Right cardiac atrium (tissue), 5 donors: ENCODE results near the gene GLRX. TPM values are rescaled to one million over a fixed set of nuclear protein-coding genes. Genes with fewer than 3 reads are reported as not detected.
"Not testable (repeated sequence)": the region's sequence is repeated elsewhere in the genome, so short reads cannot be mapped to it uniquely, and the experiment has no call there.

Source experiments
- ATAC-seq, 2 donors: fragments of 200-7000 bp; cut with Tn5 transposase; one replicate each; pipeline versions ENCODE4 v1.8.0 to v1.9.1; 2020; ENCODE audit warnings: moderate library complexity in 2 of 2, mild to moderate bottlenecking in 1 of 2
- DNase-seq, 3 donors: peaks; one replicate each; pipeline ENCODE4 v3.0.0-alpha.2; 2020
- H3K27ac ChIP-seq: one replicate; pipeline ENCODE4 v1.5.1; 2013; ENCODE audit warnings: mild to moderate bottlenecking, low read length, control low read depth, moderate library complexity
- H3K27me3 ChIP-seq: one replicate; pipeline ENCODE4 v1.6.1; 2013; ENCODE audit not compliant: control insufficient read depth, insufficient read depth
- H3K4me1 ChIP-seq: one replicate; pipeline ENCODE4 v1.6.1; 2013; ENCODE audit warnings: low read length; ENCODE audit not compliant: control insufficient read depth, insufficient read depth
- H3K4me3 ChIP-seq: one replicate; pipeline ENCODE4 v1.5.1; 2013; ENCODE audit warnings: low read length, control low read depth
- H3K9me3 ChIP-seq: one replicate; pipeline ENCODE4 v1.6.1; 2013; ENCODE audit warnings: low read length; ENCODE audit not compliant: control insufficient read depth
- WGBS: extraction: QIAGEN DNeasy Blood & Tissue Kit; methylation state at CpG from one replicate; pipeline ENCODE4 v1.1.7; 2013; 5-methylcytosine and 5-hydroxymethylcytosine counted together
- intact Hi-C, 4 donors: fragments of 100-400 bp; cut with DNase I; formaldehyde crosslinking; loops; one replicate each; pipeline versions ENCODE4 v1.11.0 to v1.14.0; 2022 to 2023
- polyA plus RNA-seq: library from polyadenylated mRNA; stranded (reverse); fragments of 200-250 nt; gene quantifications from one replicate; pipeline ENCODE4 v1.2.3, GENCODE V29; 2013
- total RNA-seq, 4 donors: library from RNA; stranded (reverse); fragmentation: NEBNext Ultra II Directional; extraction: Animal tissue kit (Norgen Biotek cat#: 25700); gene quantifications; one replicate each; pipeline ENCODE4 v1.2.1, GENCODE V29; 2021
- donor health status: healthy with polysubstance abuse.
- donor health status: DM: no; HTN: yes; CAD: no.
- donor health status: DM: no; HTN: no; CAD: no.
- donor health status: DM: no; HTN: yes; CAD: no; lungs with severe emphysema.
- donor health status: DM: yes; HTN: yes; CAD: no.

Gene GLRX
- total and polyA plus RNA-seq, 5 donors: 70.2 to 192 (median 83.0) TPM

DNA sequence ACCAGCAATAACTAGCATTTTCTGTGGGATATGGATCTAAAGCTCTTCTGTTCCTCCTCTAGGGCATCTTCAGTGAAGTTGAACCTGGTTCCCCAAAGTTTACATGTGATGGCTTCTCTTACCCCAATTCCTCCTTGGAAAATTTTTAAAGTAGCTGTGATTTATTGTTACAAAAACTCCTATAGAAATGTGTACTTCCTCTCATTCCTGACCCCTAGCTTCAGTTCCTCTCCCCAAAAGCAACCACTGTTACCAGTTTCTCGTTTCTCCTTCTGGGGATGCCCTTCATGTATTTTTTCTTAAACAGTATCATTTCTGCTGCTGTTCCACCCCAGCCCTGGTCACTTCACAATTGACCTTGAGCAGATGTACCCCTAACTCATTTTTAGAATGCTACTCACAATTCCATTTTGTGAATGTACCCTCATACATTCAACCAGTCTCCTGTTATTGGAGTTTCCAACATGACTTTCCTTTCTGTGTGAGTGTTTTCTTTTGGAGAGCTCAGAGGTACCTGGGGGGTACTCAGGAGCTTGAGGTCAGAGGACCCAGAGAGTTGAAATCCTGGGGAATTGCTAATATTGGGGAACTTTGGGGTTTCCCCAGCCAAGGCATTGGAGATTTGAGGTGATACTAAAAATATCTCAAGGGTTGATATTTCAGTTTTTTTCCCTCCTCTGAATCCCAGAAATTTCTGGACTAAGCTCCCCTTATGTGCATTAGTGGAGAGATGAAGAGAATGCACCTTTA lies 18.6 kb upstream of the GLRX start:
- DNase-seq (no peak), ATAC-seq (no peak)
- no peaks in the 10 kb centered on the region for H3K27me3 ChIP-seq
- H3K9me3 ChIP-seq: no peaks in the 10 kb centered on the region
- WGBS: 82% methylated on average over 1 of the region's 1 CpG
- H3K4me3 ChIP-seq: no peak overlapping the region
- no peak overlapping the region for H3K27ac ChIP-seq
- no peaks in the 10 kb centered on the region for H3K4me1 ChIP-seq
- intact Hi-C loops: loop anchor here in 1 of 4 donors (5.0 kb wide), 1 partner anchor 194 kb away; the partner anchor contains the start of gene RFESD

DNA sequence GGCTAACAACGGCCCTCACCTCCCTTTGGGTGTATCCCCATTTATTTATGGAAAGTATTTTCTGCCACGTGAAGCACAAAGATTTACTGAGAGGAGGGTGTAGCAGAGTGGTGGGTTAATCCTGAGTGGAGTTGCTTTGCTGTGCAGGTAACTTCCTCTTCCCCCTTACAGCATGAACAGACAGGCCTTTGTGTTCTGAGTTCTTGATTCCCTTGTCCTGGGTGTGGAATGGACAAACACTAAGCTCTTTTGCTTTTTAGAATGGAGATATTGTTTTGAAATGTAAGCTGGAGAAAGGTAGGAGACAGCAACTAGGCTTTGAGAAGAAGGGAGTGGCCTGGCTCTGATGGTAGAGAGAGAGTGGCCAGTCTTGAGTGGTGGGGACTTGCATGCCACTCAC lies 17.1 kb upstream of the GLRX start:
- no peak for DNase-seq
- 86% methylated on average over 2 of the region's 2 CpGs for WGBS
- Histone ChIP-seq H3K9me3 (no peaks in the 10 kb centered on the region), H3K27me3 (no peaks in the 10 kb centered on the region), H3K4me1 (peaks cover 3% of the 10 kb centered on the region), H3K4me3 (no peak overlapping the region), H3K27ac (no peak overlapping the region)
- ATAC-seq: no peak
- intact Hi-C loops: loop anchor here in 1 of 4 donors (5.0 kb wide), 1 partner anchor 192 kb away; the partner anchor contains the start of gene RFESD

DNA sequence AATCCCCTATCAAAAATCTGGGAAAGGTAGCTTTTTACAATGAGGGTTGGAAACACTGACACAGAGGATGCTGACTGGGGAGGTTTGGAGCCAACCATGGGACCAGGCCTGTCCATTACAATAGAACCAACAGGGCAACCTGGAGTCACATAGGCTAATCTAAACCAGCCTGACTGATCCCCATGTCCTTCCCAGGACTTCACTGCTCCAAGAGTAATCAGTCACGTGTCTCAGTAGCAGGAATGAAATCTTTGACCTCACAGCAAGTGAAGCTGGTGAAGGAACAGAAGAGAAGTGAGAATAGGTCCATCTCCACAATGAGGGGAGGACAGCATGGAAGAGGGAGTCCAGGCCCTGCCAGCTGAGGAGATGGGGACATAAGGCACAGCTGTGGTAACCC lies 16.0 kb upstream of the GLRX start:
- Histone ChIP-seq H3K9me3 (no peaks in the 10 kb centered on the region), H3K4me3 (no peak overlapping the region), H3K27ac (no peak overlapping the region), H3K27me3 (no peaks in the 10 kb centered on the region), H3K4me1 (peaks cover 3% of the 10 kb centered on the region)
- intact Hi-C loops: no loop called here
- 80% methylated on average over 1 of the region's 1 CpG for WGBS
- DNase-seq: no peak
- no peak for ATAC-seq

DNA sequence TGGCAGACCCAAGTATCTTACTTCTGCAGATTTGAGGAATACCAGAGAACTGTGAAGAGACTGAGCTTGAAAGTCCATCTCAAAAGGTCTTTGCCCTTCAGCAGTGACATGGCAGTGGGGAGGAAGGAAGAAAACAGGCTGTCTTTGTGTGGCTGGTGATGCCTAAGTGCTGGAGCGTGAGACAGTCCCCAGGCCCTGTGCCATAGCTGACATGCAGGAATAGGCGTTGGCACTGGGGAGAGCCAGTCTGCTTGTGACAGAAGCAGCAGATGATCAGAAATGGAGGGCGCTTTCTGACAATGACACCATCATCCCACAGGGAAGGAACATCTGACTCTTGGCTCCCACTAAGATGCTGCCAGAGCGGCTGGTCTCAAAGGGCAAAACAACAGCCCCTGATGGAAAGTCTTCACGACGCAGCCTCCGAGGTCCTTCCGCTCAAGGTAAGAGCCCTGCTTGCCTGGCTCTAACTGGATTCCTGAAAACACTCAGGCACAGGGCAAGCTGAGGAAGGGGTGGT lies 15.5 kb upstream of the GLRX start:
- 91% methylated on average over 8 of the region's 8 CpGs for WGBS
- no peak for DNase-seq
- H3K4me1 ChIP-seq: peaks cover 3% of the 10 kb centered on the region
- H3K27me3 ChIP-seq: no peaks in the 10 kb centered on the region
- no peak for ATAC-seq
- intact Hi-C loops: no loop called here
- no peak overlapping the region for H3K27ac ChIP-seq
- H3K9me3 ChIP-seq: no peaks in the 10 kb centered on the region
- no peak overlapping the region for H3K4me3 ChIP-seq

DNA sequence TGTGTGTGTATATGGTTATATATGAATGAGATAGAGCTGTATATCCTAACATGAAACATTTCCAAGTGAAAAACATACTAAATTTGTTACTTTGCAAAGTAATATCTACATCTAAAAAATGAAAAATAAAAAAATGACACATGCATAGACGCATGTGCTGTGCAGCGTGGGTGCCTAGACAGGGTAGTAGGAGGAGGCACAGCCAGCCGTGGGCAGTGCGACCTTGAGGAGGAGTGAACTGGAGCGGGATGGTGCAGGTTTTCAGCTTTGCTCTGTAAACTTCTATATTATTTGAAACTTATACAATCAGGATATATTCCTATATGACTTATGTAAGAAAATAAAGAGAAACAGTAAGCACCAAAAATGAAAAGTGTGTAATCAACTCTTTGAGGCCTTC lies 15.0 kb upstream of the GLRX start:
- peak overlapping the region; percentile 62 for H3K27ac ChIP-seq
- no peak for DNase-seq

DNA sequence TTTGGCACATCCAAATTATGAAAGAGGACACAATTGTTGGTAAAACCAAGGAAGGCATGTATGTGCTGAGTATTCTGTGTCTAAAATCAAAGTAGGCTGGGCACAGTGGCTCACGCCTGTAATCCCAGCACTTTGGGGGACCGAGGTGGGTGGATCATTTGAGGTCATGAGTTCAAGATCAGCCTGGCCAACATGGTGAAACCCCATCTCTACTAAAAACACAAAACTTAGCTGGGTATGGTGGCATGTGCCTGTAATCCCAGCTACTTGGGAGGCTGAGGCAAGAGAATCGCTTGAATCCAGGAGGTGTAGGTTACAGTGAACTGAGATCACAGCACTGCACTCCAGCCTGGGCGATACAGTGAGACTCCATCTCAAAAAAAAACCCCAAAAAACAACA lies 14.4 kb upstream of the GLRX start:
- intact Hi-C loops, H3K4me1 ChIP-seq: not testable (repeated sequence)

More for the DNA sequence above, 15.0 kb upstream of the GLRX start:
- Histone ChIP-seq H3K4me1 (peaks cover 3% of the 10 kb centered on the region), H3K27me3 (no peaks in the 10 kb centered on the region), H3K4me3 (no peak overlapping the region), H3K9me3 (no peaks in the 10 kb centered on the region)
- 97% methylated on average over 5 of the region's 5 CpGs for WGBS
- no peak for ATAC-seq
- intact Hi-C loops: no loop called here

DNA sequence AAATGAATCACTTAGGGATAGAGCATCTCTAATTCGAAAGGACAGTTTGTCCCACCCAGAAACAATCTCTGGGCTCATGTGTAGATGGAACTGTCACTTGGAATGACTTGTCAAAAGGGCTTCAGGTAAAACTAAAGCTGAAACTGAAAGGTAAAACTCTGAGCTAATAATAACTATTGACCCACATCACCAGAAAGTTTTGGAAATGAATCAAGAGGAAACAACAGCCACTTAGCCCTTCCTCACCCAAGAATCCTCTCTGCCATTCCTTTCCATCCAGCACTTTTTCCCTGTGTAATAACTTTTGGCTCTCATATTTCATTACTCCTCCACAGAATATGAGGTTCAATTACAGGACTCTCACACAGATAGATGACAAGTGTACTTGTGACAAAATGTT lies 14.0 kb upstream of the GLRX start:
- intact Hi-C loops: no loop called here
- no peak for DNase-seq
- no peaks in the 10 kb centered on the region for H3K27me3 ChIP-seq
- 84% methylated on average over 1 of the region's 1 CpG for WGBS
- H3K4me1 ChIP-seq: peaks cover 3% of the 10 kb centered on the region
- no peak for ATAC-seq
- no peak overlapping the region for H3K4me3 ChIP-seq
- no peaks in the 10 kb centered on the region for H3K9me3 ChIP-seq
- H3K27ac ChIP-seq: no peak overlapping the region

More for the DNA sequence above, 14.4 kb upstream of the GLRX start:
- H3K9me3 ChIP-seq, H3K27me3 ChIP-seq, H3K4me3 ChIP-seq, H3K27ac ChIP-seq, DNase-seq, ATAC-seq: not testable (repeated sequence)
- 96% methylated on average over 4 of the region's 4 CpGs for WGBS

DNA sequence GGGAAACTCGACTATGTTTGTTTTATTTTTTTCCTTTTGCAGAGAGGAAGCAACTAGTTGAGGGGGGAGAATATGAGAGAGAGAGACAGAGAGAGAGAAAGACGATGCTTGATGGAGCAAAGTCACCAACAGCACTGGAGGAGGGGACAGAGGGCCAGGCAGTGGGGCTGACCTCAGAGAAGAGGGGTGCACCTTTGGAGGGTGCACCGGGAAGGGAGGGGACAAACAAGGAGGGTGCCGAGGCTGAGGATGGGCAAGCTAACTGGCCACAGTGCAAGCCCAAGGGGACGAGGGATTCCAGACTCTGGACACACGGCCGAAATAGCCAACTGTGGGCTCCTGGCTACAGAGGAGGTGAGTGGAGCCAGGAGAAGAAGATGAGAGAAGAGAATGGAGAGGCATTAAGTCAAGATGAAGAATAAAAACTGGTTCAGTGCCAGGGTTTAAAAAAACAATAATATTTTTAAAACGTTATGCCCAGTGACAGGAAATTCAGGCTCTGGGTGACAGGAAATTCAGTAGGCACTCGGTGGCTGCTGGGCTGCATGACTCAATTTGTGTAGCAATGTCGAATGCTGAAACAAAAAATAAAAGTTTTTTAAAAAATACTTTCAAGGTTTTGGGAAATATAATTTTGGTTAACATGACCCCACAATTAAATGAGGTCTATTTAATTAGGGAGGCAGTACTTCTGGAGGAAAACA lies 13.3 kb upstream of the GLRX start:
- no peaks in the 10 kb centered on the region for H3K27me3 ChIP-seq
- intact Hi-C loops: no loop called here
- peak overlapping the region; percentile 82 for H3K27ac ChIP-seq
- WGBS: 34% methylated on average over 10 of the region's 10 CpGs
- H3K4me3 ChIP-seq: peak overlapping the region; percentile 26
- H3K4me1 ChIP-seq: peaks cover 3% of the 10 kb centered on the region
- DNase-seq: peak in 1 of 3 donors; percentile 69
- H3K9me3 ChIP-seq: no peaks in the 10 kb centered on the region
- ATAC-seq: peak; percentile 22 to 23

DNA sequence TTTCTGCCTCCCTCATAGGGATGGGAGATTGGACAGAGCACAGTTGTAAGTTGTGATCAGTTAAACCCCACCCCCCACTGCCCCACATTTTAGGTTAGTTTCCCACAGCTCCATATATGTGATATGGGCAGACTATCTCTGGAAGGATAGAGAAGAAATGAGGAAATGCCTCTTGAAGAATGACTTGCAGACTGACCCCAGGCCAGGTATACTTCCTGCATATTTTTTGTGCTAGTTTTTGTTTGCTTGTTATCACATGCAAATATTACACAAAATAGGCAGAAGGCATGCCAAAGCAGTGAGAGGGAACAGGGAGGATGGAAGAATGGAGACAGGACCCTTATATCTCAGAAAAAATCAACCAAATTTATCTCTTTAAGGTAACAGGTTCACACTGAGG lies 10.1 kb upstream of the GLRX start:
- ATAC-seq (no peak), DNase-seq (no peak)
- no peak overlapping the region for H3K27ac ChIP-seq
- H3K4me1 ChIP-seq: peaks cover 3% of the 10 kb centered on the region
- no peaks in the 10 kb centered on the region for H3K9me3 ChIP-seq
- H3K4me3 ChIP-seq: no peak overlapping the region
- no peaks in the 10 kb centered on the region for H3K27me3 ChIP-seq
- intact Hi-C loops: no loop called here

DNA sequence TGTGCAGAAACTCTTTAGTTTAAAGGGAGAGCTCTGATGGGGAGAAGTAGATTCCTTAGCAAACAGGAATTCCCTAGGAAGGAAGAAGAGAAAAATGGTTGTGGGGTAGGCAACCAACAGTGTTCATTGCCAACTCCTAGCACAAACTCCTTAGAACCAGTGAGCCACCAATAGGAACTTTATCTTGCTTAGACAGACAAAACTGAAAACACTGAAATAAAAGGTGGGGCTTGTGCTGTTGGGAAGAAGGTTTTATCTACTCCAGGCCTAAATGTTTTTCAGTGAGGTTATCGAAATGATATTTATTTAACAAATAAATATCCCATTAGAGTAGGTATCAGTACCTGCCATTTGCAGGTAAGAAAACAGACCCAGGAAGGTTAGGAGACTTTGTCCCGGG lies 7.7 kb upstream of the GLRX start:
- no peaks in the 10 kb centered on the region for H3K27me3 ChIP-seq
- DNase-seq: no peak
- intact Hi-C loops: no loop called here
- no peaks in the 10 kb centered on the region for H3K9me3 ChIP-seq
- no peak overlapping the region for H3K27ac ChIP-seq
- ATAC-seq: no peak
- no peak overlapping the region for H3K4me3 ChIP-seq
- 92% methylated on average over 2 of the region's 2 CpGs for WGBS
- no peaks in the 10 kb centered on the region for H3K4me1 ChIP-seq

DNA sequence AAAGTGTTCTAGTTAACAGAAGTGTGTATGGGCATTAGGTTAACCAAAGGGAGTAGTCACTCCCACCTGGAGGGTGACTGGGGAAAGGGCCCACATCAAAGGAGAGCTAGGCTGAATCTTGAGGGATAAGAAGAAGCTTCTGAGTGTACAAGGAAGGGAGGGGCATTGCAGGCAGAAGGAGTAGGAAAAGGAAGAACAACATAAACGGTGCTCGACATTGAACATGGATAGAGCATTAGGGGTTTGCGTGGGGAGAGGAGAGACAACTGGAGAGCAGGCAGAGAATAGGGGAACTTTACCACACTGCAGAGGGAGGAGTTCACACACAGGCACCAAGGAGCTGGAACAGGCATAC lies 5.3 kb upstream of the GLRX start:
- 67% methylated on average over 3 of the region's 3 CpGs for WGBS
- intact Hi-C loops: no loop called here
- Histone ChIP-seq H3K4me1 (peaks cover 6% of the 10 kb centered on the region), H3K9me3 (no peaks in the 10 kb centered on the region), H3K4me3 (no peak overlapping the region), H3K27ac (no peak overlapping the region), H3K27me3 (no peaks in the 10 kb centered on the region)
- ATAC-seq (no peak), DNase-seq (no peak)
